Caco-2 (cell line): ENCODE measurements around the gene DUSP1. TPM values are rescaled to one million over a fixed set of nuclear protein-coding genes. Genes with fewer than 3 reads are reported as not detected.

Experiments used
- BruUV-seq: library from RNA; stranded (reverse); fragments of 400-500 nt; replicated peaks from 2 replicates; lab custom pipeline; 2021; lab: Mats Ljungman, UMichigan
- CTCF ChIA-PET: fragments of 300-600 bp; sonication (Branson Sonifier 250); formaldehyde crosslinking; loops from one replicate; lab custom pipeline; 2022; ENCODE audit warnings: antibody characterized with exemption; lab: Charles Lee
- POLR2A ChIA-PET: fragments of 300-600 bp; sonication (Branson Sonifier 250); formaldehyde crosslinking; loops from one replicate; lab custom pipeline; 2022; ENCODE audit warnings: antibody characterized with exemption; lab: Charles Lee
- DNase-seq, 2 experiments: peaks; one replicate each; pipeline versions ENCODE4 v3.0.0 to v3.0.0-alpha.2; 2020 to 2022
- H3K27me3 ChIP-seq: replicated peaks from 2 replicates; pipeline ENCODE4 v1.6.0; 2011; ENCODE audit warnings: low read length; ENCODE audit not compliant: control insufficient read depth, insufficient read depth
- H3K36me3 ChIP-seq: 2 replicates; pipeline ENCODE4 v1.5.1; 2011; ENCODE audit warnings: low read length; ENCODE audit not compliant: control insufficient read depth, insufficient read depth
- H3K4me1 ChIP-seq: fragments of 250-450 bp; sonication (Bioruptor Pico); 2 replicates; pipeline ENCODE4 v1.5.1; 2020; ENCODE audit warnings: mild to moderate bottlenecking
- H3K4me3 ChIP-seq: 2 replicates; pipeline ENCODE4 v1.5.1; 2011; ENCODE audit warnings: low read depth, mild to moderate bottlenecking, control low read depth, low read length
- H3K9me3 ChIP-seq: fragments of 250-450 bp; sonication (Bioruptor Pico); 2 replicates; pipeline ENCODE4 v1.5.1; 2020; ENCODE audit warnings: mild to moderate bottlenecking, moderate library complexity
- H3K27ac Mint-ChIP-seq: one replicate; pipeline ENCODE4 v1.8.0; 2022; ENCODE audit warnings: mixed read lengths; ENCODE audit not compliant: unreplicated experiment
- H3K27me3 Mint-ChIP-seq: one replicate; pipeline ENCODE4 v1.8.0; 2022; ENCODE audit warnings: mixed read lengths; ENCODE audit not compliant: insufficient read depth, unreplicated experiment
- H3K36me3 Mint-ChIP-seq: one replicate; pipeline ENCODE4 v1.8.0; 2022; ENCODE audit warnings: mild to moderate bottlenecking, mixed read lengths; ENCODE audit not compliant: insufficient read depth, unreplicated experiment
- H3K4me1 Mint-ChIP-seq: one replicate; pipeline ENCODE4 v1.8.0; 2022; ENCODE audit warnings: low read depth, mixed read lengths; ENCODE audit not compliant: unreplicated experiment
- H3K4me3 Mint-ChIP-seq: one replicate; pipeline ENCODE4 v1.8.0; 2022; ENCODE audit warnings: mild to moderate bottlenecking, moderate library complexity, mixed read lengths; ENCODE audit not compliant: unreplicated experiment
- H3K9me3 Mint-ChIP-seq: one replicate; pipeline ENCODE4 v1.8.0; 2022; ENCODE audit warnings: mixed read lengths; ENCODE audit not compliant: unreplicated experiment
- CTCF ChIP-seq, 2 experiments: fragments of 200-600 bp in 1 of 2; IDR thresholded peaks; 1 replicate in 1 of 2; 2 replicates in 1 of 2; pipeline versions ENCODE4 v1.5.1 to v1.8.0; 2011 to 2022; ENCODE audit warnings: antibody characterized with exemption in 1 of 2, control low read depth in 1 of 2, inconsistent platforms in 1 of 2, low read depth in 1 of 2, low read length in 1 of 2, mild to moderate bottlenecking in 1 of 2, moderate library complexity in 1 of 2; ENCODE audit not compliant: insufficient read depth in 1 of 2, severe bottlenecking in 1 of 2, unreplicated experiment in 1 of 2
- intact Hi-C: fragments of 100-400 bp; cut with micrococcal nuclease; formaldehyde crosslinking; loops from one replicate; pipeline ENCODE4 v1.10.0; 2022; ENCODE audit not compliant: unreplicated experiment
- total RNA-seq: library from RNA; stranded (reverse); gene quantifications from 2 replicates; pipeline ENCODE4 v1.2.3, GENCODE V29; 2022

DUSP1 gene
- total RNA-seq, 1 experiment from 2014 or later: 28.3 TPM

- intact Hi-C loops: no loop called here
- peak in 1 of 2 experiments; percentile 44 for DNase-seq
- Mint-ChIP-seq H3K4me3 (no peak overlapping the region), H3K27me3 (no peaks in the 10 kb centered on the region), H3K9me3 (no peaks in the 10 kb centered on the region), H3K27ac (peak overlapping the region; percentile 82), H3K36me3 (peaks cover 14% of the 10 kb centered on the region), H3K4me1 (peaks cover 32% of the 10 kb centered on the region)
- H3K4me1 ChIP-seq: peaks cover 77% of the 10 kb centered on the region
- POLR2A ChIA-PET: interaction anchor here (0.6 to 1.7 kb wide), 4 partner anchors 11 to 123 kb away, joined by 3 to 6 read pairs (median 6); no protein-coding TSS in a partner anchor
- H3K36me3 ChIP-seq: no peaks in the 10 kb centered on the region
- H3K9me3 ChIP-seq: no peaks in the 10 kb centered on the region
- CTCF ChIA-PET: interaction anchor here (0.5 to 1.0 kb wide), 2 partner anchors 83 to 124 kb away, joined by 3 to 4 read pairs; no protein-coding TSS in a partner anchor
- no TSS peak for BruUV-seq
- no peaks in the 10 kb centered on the region for H3K27me3 ChIP-seq
- H3K4me3 ChIP-seq: no peak overlapping the region
- TF ChIP-seq CTCF (IDR thresholded peaks at IDR 0.05; ENCODE audit: insufficient read depth in 1 of 2, low read depth in 1 of 2, low read length in 1 of 2, severe bottlenecking in 1 of 2, unreplicated experiment in 1 of 2): no peak
Observed at GRCh38 chr5:172776235-172776594, 5.2 kb upstream of the DUSP1 start.

- intact Hi-C loops: no loop called here
- TF ChIP-seq CTCF (IDR thresholded peaks at IDR 0.05; ENCODE audit: insufficient read depth in 1 of 2, low read depth in 1 of 2, low read length in 1 of 2, severe bottlenecking in 1 of 2, unreplicated experiment in 1 of 2): no peak
- no peaks in the 10 kb centered on the region for H3K27me3 Mint-ChIP-seq
- ChIA-PET CTCF (interaction anchor here (0.5 to 1.0 kb wide), 3 partner anchors 22 to 125 kb away, joined by 3 to 4 read pairs (median 3); no protein-coding TSS in a partner anchor), POLR2A (interaction anchor here (0.6 to 1.7 kb wide), 4 partner anchors 10 to 124 kb away, joined by 3 to 6 read pairs (median 6); no protein-coding TSS in a partner anchor)
- Histone ChIP-seq H3K9me3 (no peaks in the 10 kb centered on the region), H3K36me3 (no peaks in the 10 kb centered on the region), H3K4me3 (no peak overlapping the region), H3K27me3 (no peaks in the 10 kb centered on the region), H3K4me1 (peaks cover 76% of the 10 kb centered on the region)
- peak overlapping the region; percentile 96 for H3K27ac Mint-ChIP-seq
- H3K36me3 Mint-ChIP-seq: peaks cover 21% of the 10 kb centered on the region
- no peak overlapping the region for H3K4me3 Mint-ChIP-seq
- peak; percentile 70 to 75 for DNase-seq
- peaks cover 32% of the 10 kb centered on the region for H3K4me1 Mint-ChIP-seq
- no TSS peak for BruUV-seq
- no peaks in the 10 kb centered on the region for H3K9me3 Mint-ChIP-seq
Observed at GRCh38 chr5:172775326-172776234, 4.6 kb upstream of the DUSP1 start.

GRCh38 chr5:172774561-172775315, 3.7 kb upstream of the DUSP1 start:
- H3K36me3 ChIP-seq: no peaks in the 10 kb centered on the region
- intact Hi-C loops: loop anchor here (5.0 kb wide), 1 partner anchor 43 kb away; no protein-coding TSS in a partner anchor
- no peaks in the 10 kb centered on the region for H3K27me3 ChIP-seq
- TF ChIP-seq CTCF (IDR thresholded peaks at IDR 0.05; ENCODE audit: insufficient read depth in 1 of 2, low read depth in 1 of 2, low read length in 1 of 2, severe bottlenecking in 1 of 2, unreplicated experiment in 1 of 2): no peak
- POLR2A ChIA-PET: interaction anchor here (1.5 to 1.7 kb wide), 2 partner anchors 84 to 124 kb away, joined by 5 to 6 read pairs; no protein-coding TSS in a partner anchor
- Mint-ChIP-seq H3K4me1 (peaks cover 32% of the 10 kb centered on the region), H3K9me3 (no peaks in the 10 kb centered on the region), H3K27ac (peak overlapping the region; percentile 96), H3K4me3 (no peak overlapping the region), H3K36me3 (peaks cover 29% of the 10 kb centered on the region), H3K27me3 (no peaks in the 10 kb centered on the region)
- H3K4me3 ChIP-seq: no peak overlapping the region
- no TSS peak for BruUV-seq
- no peaks in the 10 kb centered on the region for H3K9me3 ChIP-seq
- DNase-seq: no peak
- CTCF ChIA-PET: interaction anchor here (0.9 kb wide), 1 partner anchor 23 kb away, joined by 3 read pairs; no protein-coding TSS in a partner anchor
- H3K4me1 ChIP-seq: peaks cover 67% of the 10 kb centered on the region
